ENCODE results near the gene PROM1.

The PROM1 gene

DNA sequence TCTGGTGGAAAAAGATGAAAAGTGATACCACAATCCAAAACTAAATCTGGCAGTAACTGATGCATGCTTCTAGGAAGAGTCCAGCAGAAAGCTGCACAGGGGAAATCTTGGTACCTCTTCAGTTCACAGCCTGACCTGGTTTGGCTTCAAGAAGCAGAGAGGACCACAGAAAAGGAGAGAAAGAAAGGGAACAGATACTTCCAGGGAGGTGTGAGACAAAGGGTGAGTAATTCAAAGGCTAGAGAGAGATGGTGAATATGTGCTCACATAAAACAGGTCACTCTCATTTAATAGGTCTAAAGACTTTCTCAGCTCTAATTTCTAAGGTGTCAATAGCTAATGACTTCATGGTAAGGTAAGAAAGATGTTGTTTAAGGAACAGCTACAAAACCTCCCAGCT, 132.0 kb downstream of the PROM1 start:
- Histone ChIP-seq H3K27ac (ENCODE audit: low read depth, low read length) (no peak overlapping the region), H3K14ac (ENCODE audit: low read length) (no peak overlapping the region), H2BK12ac (ENCODE audit: low read length) (no peak overlapping the region), H3K36me3 (ENCODE audit: control insufficient read depth in 1 of 2, insufficient read depth in 2 of 2, low read length in 2 of 2) (no peaks in the 10 kb centered on the region), H2BK5ac (ENCODE audit: low read depth, low read length, poor library complexity) (no peak overlapping the region), H3K4ac (ENCODE audit: low read depth, low read length) (no peak overlapping the region), H3K9ac (ENCODE audit: low read length) (no peak overlapping the region), H2BK120ac (ENCODE audit: insufficient read depth, low read length, poor library complexity) (no peak overlapping the region), H3K79me2 (ENCODE audit: control insufficient read depth, insufficient read depth, low read length, poor library complexity) (no peaks in the 10 kb centered on the region), H3K18ac (ENCODE audit: low read length) (no peak overlapping the region), H3K79me1 (ENCODE audit: low read length) (no peaks in the 10 kb centered on the region), H3K4me3 (ENCODE audit: low read depth, low read length) (no peak overlapping the region), H3K4me2 (ENCODE audit: low read length) (no peak overlapping the region), H3K9me3 (ENCODE audit: insufficient read depth, low read depth, low read length) (peaks cover 7% of the 10 kb centered on the region), H4K8ac (ENCODE audit: low read depth, low read length) (no peak overlapping the region), H2AFZ (ENCODE audit: insufficient read depth, low read length, poor library complexity) (no peak overlapping the region), H3K4me1 (ENCODE audit: control insufficient read depth in 1 of 2, insufficient read depth in 2 of 2, low read length in 2 of 2) (no peaks in the 10 kb centered on the region), H3K23ac (ENCODE audit: low read length) (no peak overlapping the region), H3K27me3 (ENCODE audit: insufficient read depth, low read length) (no peaks in the 10 kb centered on the region), H2AK5ac (ENCODE audit: low read length) (no peak overlapping the region), H4K12ac (ENCODE audit: low read depth, low read length) (no peak overlapping the region), H4K91ac (ENCODE audit: low read depth, low read length) (no peak overlapping the region)
- no peak for DNase-seq

DNA sequence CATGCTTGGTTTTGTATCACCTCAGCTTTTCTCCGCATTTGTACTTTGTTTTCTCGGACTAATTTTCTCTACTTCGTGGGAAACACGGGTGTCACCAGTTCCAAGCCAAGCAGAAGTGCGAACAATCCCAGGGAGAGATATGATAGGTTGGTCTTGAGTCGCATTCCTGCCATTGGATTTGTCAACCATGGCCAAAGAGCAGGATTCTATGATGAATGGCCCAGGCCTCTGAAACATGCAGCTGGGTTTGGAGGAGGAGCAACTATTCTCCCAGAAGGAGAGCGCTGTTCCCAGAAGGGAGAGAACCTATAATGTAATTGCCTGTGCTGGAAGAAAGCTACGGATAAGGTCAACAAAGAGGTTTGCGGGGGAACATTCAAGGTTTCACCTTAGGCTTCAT, 135.0 kb downstream of the PROM1 start:
- no peak overlapping the region for H2AK5ac ChIP-seq (ENCODE audit: low read length)
- H3K4me2 ChIP-seq (ENCODE audit: low read length): no peak overlapping the region
- no peak overlapping the region for H3K4ac ChIP-seq (ENCODE audit: low read depth, low read length)
- H3K9me3 ChIP-seq (ENCODE audit: insufficient read depth, low read depth, low read length): peaks cover 4% of the 10 kb centered on the region
- no peaks in the 10 kb centered on the region for H3K4me1 ChIP-seq (ENCODE audit: control insufficient read depth in 1 of 2, insufficient read depth in 2 of 2, low read length in 2 of 2)
- H2BK5ac ChIP-seq (ENCODE audit: low read depth, low read length, poor library complexity): no peak overlapping the region
- peak; percentile 61 to 90 for DNase-seq
- H3K79me2 ChIP-seq (ENCODE audit: control insufficient read depth, insufficient read depth, low read length, poor library complexity): no peaks in the 10 kb centered on the region
- H2BK12ac ChIP-seq (ENCODE audit: low read length): no peak overlapping the region
- H4K91ac ChIP-seq (ENCODE audit: low read depth, low read length): no peak overlapping the region
- no peak overlapping the region for H2BK120ac ChIP-seq (ENCODE audit: insufficient read depth, low read length, poor library complexity)
- H2AFZ ChIP-seq (ENCODE audit: insufficient read depth, low read length, poor library complexity): no peak overlapping the region
- H3K23ac ChIP-seq (ENCODE audit: low read length): no peak overlapping the region
- no peak overlapping the region for H3K27ac ChIP-seq (ENCODE audit: low read depth, low read length)
- no peak overlapping the region for H3K4me3 ChIP-seq (ENCODE audit: low read depth, low read length)
- WGBS (ENCODE audit: extremely low coverage, insufficient coverage, insufficient read length): no CpG with 5 or more reads among the region's 9 CpGs
- H3K18ac ChIP-seq (ENCODE audit: low read length): no peak overlapping the region
- H4K12ac ChIP-seq (ENCODE audit: low read depth, low read length): no peak overlapping the region
- no peak overlapping the region for H3K9ac ChIP-seq (ENCODE audit: low read length)
- no peak overlapping the region for H4K8ac ChIP-seq (ENCODE audit: low read depth, low read length)
- no peaks in the 10 kb centered on the region for H3K27me3 ChIP-seq (ENCODE audit: insufficient read depth, low read length)
- no peak overlapping the region for H3K14ac ChIP-seq (ENCODE audit: low read length)
- H3K36me3 ChIP-seq (ENCODE audit: control insufficient read depth in 1 of 2, insufficient read depth in 2 of 2, low read length in 2 of 2): no peaks in the 10 kb centered on the region
- H3K79me1 ChIP-seq (ENCODE audit: low read length): no peaks in the 10 kb centered on the region

DNA sequence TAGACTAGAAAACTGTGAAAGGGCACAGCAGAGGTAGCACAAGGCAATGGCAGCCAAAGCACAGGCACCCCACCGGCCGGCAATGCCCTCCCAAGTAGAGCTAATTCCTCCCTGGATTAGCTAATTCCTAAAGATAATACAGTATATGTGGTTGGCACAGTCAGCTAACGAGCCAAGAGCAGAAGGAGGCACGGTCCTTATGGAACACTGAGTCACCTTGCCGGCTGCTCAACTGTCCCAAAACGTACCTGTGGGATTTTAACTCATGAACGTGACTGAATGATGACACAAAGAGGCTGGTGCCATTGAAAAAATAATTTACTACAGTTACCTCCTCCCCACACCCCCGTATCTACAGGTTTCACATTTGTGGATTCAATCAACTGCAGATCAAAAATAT, 136.1 kb downstream of the PROM1 start:
- WGBS (ENCODE audit: extremely low coverage, insufficient coverage, insufficient read length): no CpG with 5 or more reads among the region's 8 CpGs
- H3K4ac ChIP-seq (ENCODE audit: low read depth, low read length): no peak overlapping the region
- H4K8ac ChIP-seq (ENCODE audit: low read depth, low read length): no peak overlapping the region
- H2AFZ ChIP-seq (ENCODE audit: insufficient read depth, low read length, poor library complexity): no peak overlapping the region
- no peak overlapping the region for H2BK12ac ChIP-seq (ENCODE audit: low read length)
- H3K9me3 ChIP-seq (ENCODE audit: insufficient read depth, low read depth, low read length): no peaks in the 10 kb centered on the region
- no peak overlapping the region for H2BK120ac ChIP-seq (ENCODE audit: insufficient read depth, low read length, poor library complexity)
- no peak overlapping the region for H3K23ac ChIP-seq (ENCODE audit: low read length)
- no peak for DNase-seq
- H3K27me3 ChIP-seq (ENCODE audit: insufficient read depth, low read length): no peaks in the 10 kb centered on the region
- H3K4me1 ChIP-seq (ENCODE audit: control insufficient read depth in 1 of 2, insufficient read depth in 2 of 2, low read length in 2 of 2): no peaks in the 10 kb centered on the region
- H3K18ac ChIP-seq (ENCODE audit: low read length): no peak overlapping the region
- H3K4me3 ChIP-seq (ENCODE audit: low read depth, low read length): no peak overlapping the region
- no peak overlapping the region for H2AK5ac ChIP-seq (ENCODE audit: low read length)
- H4K91ac ChIP-seq (ENCODE audit: low read depth, low read length): no peak overlapping the region
- no peaks in the 10 kb centered on the region for H3K36me3 ChIP-seq (ENCODE audit: control insufficient read depth in 1 of 2, insufficient read depth in 2 of 2, low read length in 2 of 2)
- H2BK5ac ChIP-seq (ENCODE audit: low read depth, low read length, poor library complexity): no peak overlapping the region
- H3K9ac ChIP-seq (ENCODE audit: low read length): no peak overlapping the region
- no peak overlapping the region for H3K4me2 ChIP-seq (ENCODE audit: low read length)
- H3K79me1 ChIP-seq (ENCODE audit: low read length): no peaks in the 10 kb centered on the region
- no peaks in the 10 kb centered on the region for H3K79me2 ChIP-seq (ENCODE audit: control insufficient read depth, insufficient read depth, low read length, poor library complexity)
- H4K12ac ChIP-seq (ENCODE audit: low read depth, low read length): no peak overlapping the region
- H3K14ac ChIP-seq (ENCODE audit: low read length): no peak overlapping the region
- no peak overlapping the region for H3K27ac ChIP-seq (ENCODE audit: low read depth, low read length)

DNA sequence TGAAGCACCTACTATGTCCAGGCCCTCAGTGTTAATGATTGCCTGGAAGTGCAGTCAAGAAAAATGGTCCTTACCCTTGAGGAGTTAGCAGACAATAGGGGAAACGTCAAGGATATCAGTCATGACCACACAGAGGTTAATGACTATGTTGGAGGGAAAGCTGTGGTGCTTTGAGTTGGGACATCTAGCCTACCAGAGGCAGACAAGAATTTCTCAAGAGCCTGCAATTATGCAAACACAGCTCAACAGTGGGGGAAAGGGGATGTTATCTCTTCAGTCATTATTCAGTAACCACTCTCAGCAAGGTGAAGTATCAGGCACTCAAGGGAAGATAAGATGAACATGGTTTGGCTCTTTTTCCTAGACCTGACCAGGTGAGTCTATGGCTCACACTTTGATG, 138.3 kb downstream of the PROM1 start:
- H2BK5ac ChIP-seq (ENCODE audit: low read depth, low read length, poor library complexity): no peak overlapping the region
- H4K8ac ChIP-seq (ENCODE audit: low read depth, low read length): no peak overlapping the region
- H2BK120ac ChIP-seq (ENCODE audit: insufficient read depth, low read length, poor library complexity): no peak overlapping the region
- H3K27ac ChIP-seq (ENCODE audit: low read depth, low read length): no peak overlapping the region
- no peak overlapping the region for H3K23ac ChIP-seq (ENCODE audit: low read length)
- WGBS (ENCODE audit: extremely low coverage, insufficient coverage, insufficient read length): no CpG with 5 or more reads among the region's 1 CpG
- H2AFZ ChIP-seq (ENCODE audit: insufficient read depth, low read length, poor library complexity): no peak overlapping the region
- H3K9ac ChIP-seq (ENCODE audit: low read length): no peak overlapping the region
- no peak overlapping the region for H2AK5ac ChIP-seq (ENCODE audit: low read length)
- no peak overlapping the region for H3K14ac ChIP-seq (ENCODE audit: low read length)
- no peak overlapping the region for H3K4me2 ChIP-seq (ENCODE audit: low read length)
- H3K18ac ChIP-seq (ENCODE audit: low read length): no peak overlapping the region
- H3K36me3 ChIP-seq (ENCODE audit: control insufficient read depth in 1 of 2, insufficient read depth in 2 of 2, low read length in 2 of 2): no peaks in the 10 kb centered on the region
- H3K4me3 ChIP-seq (ENCODE audit: low read depth, low read length): no peak overlapping the region
- DNase-seq: peak; percentile 85 to 93
- H2BK12ac ChIP-seq (ENCODE audit: low read length): no peak overlapping the region
- no peak overlapping the region for H3K4ac ChIP-seq (ENCODE audit: low read depth, low read length)
- H3K4me1 ChIP-seq (ENCODE audit: control insufficient read depth in 1 of 2, insufficient read depth in 2 of 2, low read length in 2 of 2): no peaks in the 10 kb centered on the region
- H3K79me2 ChIP-seq (ENCODE audit: control insufficient read depth, insufficient read depth, low read length, poor library complexity): no peaks in the 10 kb centered on the region
- no peak overlapping the region for H4K91ac ChIP-seq (ENCODE audit: low read depth, low read length)
- H3K79me1 ChIP-seq (ENCODE audit: low read length): no peaks in the 10 kb centered on the region
- H4K12ac ChIP-seq (ENCODE audit: low read depth, low read length): no peak overlapping the region
- H3K9me3 ChIP-seq (ENCODE audit: insufficient read depth, low read depth, low read length): no peaks in the 10 kb centered on the region
- no peaks in the 10 kb centered on the region for H3K27me3 ChIP-seq (ENCODE audit: insufficient read depth, low read length)

DNA sequence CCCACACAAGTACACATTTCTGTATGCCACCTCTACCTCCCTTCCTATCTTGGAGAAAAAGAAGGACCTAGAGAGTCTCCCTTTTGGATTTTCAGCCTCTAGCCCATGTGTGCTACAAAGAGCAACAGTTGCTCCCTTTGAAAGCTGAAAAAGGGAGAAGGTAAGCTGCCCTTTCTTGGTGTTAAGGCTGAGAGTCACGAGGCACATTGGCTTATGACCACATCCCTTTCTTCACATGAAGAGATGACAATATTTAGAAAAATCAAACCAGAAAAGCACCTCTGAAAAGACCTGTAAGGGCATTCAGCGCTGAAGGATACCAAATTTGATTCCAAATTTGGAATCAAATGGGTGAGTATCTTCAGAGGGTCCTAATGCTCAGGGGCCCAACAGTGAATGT, 138.9 kb downstream of the PROM1 start:
- no peak overlapping the region for H3K14ac ChIP-seq (ENCODE audit: low read length)
- H3K36me3 ChIP-seq (ENCODE audit: control insufficient read depth in 1 of 2, insufficient read depth in 2 of 2, low read length in 2 of 2): no peaks in the 10 kb centered on the region
- no peak overlapping the region for H3K9ac ChIP-seq (ENCODE audit: low read length)
- H3K9me3 ChIP-seq (ENCODE audit: insufficient read depth, low read depth, low read length): no peaks in the 10 kb centered on the region
- no peak for DNase-seq
- H3K23ac ChIP-seq (ENCODE audit: low read length): no peak overlapping the region
- H3K18ac ChIP-seq (ENCODE audit: low read length): no peak overlapping the region
- no peak overlapping the region for H2BK120ac ChIP-seq (ENCODE audit: insufficient read depth, low read length, poor library complexity)
- no peaks in the 10 kb centered on the region for H3K79me1 ChIP-seq (ENCODE audit: low read length)
- H2AFZ ChIP-seq (ENCODE audit: insufficient read depth, low read length, poor library complexity): no peak overlapping the region
- no peak overlapping the region for H2BK5ac ChIP-seq (ENCODE audit: low read depth, low read length, poor library complexity)
- H3K27ac ChIP-seq (ENCODE audit: low read depth, low read length): no peak overlapping the region
- H3K4me1 ChIP-seq (ENCODE audit: control insufficient read depth in 1 of 2, insufficient read depth in 2 of 2, low read length in 2 of 2): no peaks in the 10 kb centered on the region
- H4K8ac ChIP-seq (ENCODE audit: low read depth, low read length): no peak overlapping the region
- H3K79me2 ChIP-seq (ENCODE audit: control insufficient read depth, insufficient read depth, low read length, poor library complexity): no peaks in the 10 kb centered on the region
- H3K4me2 ChIP-seq (ENCODE audit: low read length): no peak overlapping the region
- no peak overlapping the region for H4K12ac ChIP-seq (ENCODE audit: low read depth, low read length)
- H4K91ac ChIP-seq (ENCODE audit: low read depth, low read length): no peak overlapping the region
- H3K4me3 ChIP-seq (ENCODE audit: low read depth, low read length): no peak overlapping the region
- no CpG with 5 or more reads among the region's 2 CpGs for WGBS (ENCODE audit: extremely low coverage, insufficient coverage, insufficient read length)
- no peak overlapping the region for H2AK5ac ChIP-seq (ENCODE audit: low read length)
- H3K4ac ChIP-seq (ENCODE audit: low read depth, low read length): no peak overlapping the region
- H3K27me3 ChIP-seq (ENCODE audit: insufficient read depth, low read length): no peaks in the 10 kb centered on the region
- H2BK12ac ChIP-seq (ENCODE audit: low read length): no peak overlapping the region

Data from trophoblast cell (in vitro differentiated cells and primary cell).